Measurements from ENCODE around the gene DNAJC15. TPM values are rescaled to one million over a fixed set of nuclear protein-coding genes. Genes with fewer than 3 reads are reported as not detected.

The DNAJC15 gene
- total RNA-seq, 1 experiment from 2014 or later: 10.8 TPM

DNA sequence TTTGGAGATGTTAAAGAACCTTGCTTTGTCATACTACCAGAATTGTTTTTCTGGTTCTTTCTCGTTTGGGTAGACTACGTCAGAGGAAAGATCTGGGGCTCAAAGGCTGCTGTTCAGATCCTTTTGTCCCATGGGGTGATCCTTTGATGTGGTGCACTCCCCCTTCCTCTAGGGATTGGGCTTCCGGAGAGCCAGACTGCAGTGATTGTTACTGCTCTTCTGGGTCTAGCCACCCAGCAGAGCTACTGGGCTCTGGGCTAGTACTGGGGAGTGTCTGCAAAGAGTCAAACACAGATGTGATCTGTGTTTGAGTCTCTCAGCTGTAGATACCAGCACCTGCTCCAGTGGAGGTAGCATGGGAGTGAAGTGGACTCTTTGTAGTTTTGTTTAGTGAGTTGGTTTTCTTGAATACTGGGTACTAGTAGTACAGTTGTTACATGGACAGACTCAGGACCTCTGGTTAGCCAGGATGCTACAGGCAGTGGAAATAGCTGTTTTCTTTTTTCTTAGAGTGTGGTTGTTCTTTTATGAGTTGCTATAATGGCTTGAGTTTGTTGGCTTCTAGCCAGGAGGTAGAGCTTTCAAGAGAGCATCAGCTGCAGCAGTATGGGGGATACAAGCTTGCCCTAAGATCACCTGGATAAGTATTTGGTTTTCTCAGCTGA lies 34.4 kb downstream of the DNAJC15 start (continued):
- TF ChIP-seq, protein P1, sequence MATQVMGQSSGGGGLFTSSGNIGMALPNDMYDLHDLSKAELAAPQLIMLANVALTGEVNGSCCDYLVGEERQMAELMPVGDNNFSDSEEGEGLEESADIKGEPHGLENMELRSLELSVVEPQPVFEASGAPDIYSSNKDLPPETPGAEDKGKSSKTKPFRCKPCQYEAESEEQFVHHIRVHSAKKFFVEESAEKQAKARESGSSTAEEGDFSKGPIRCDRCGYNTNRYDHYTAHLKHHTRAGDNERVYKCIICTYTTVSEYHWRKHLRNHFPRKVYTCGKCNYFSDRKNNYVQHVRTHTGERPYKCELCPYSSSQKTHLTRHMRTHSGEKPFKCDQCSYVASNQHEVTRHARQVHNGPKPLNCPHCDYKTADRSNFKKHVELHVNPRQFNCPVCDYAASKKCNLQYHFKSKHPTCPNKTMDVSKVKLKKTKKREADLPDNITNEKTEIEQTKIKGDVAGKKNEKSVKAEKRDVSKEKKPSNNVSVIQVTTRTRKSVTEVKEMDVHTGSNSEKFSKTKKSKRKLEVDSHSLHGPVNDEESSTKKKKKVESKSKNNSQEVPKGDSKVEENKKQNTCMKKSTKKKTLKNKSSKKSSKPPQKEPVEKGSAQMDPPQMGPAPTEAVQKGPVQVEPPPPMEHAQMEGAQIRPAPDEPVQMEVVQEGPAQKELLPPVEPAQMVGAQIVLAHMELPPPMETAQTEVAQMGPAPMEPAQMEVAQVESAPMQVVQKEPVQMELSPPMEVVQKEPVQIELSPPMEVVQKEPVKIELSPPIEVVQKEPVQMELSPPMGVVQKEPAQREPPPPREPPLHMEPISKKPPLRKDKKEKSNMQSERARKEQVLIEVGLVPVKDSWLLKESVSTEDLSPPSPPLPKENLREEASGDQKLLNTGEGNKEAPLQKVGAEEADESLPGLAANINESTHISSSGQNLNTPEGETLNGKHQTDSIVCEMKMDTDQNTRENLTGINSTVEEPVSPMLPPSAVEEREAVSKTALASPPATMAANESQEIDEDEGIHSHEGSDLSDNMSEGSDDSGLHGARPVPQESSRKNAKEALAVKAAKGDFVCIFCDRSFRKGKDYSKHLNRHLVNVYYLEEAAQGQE (IDR thresholded peaks at IDR 0.05; ENCODE audit: low read depth): no peak

DNA sequence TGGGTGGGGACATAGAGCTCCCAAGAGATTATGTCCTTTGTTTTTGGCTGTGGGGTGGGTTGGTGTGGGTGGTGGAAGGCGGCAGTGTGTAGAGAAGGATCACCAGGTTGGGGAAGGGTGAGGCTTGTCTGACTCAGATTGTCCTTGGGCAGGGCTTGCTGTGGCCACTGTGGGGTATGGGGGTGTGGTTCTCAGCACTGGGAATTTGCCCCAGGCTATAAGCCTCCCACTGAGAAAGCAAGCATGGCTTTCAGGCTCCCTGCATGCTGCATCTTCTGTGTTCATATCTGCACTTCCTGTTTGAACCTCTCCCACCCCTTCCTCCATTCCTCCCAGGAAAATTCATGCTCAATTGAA lies 34.9 kb downstream of the DNAJC15 start:
- H3K36me3 ChIP-seq (ENCODE audit: control insufficient read depth in 1 of 2, insufficient read depth in 2 of 2, low read length in 2 of 2): no peaks in the 10 kb centered on the region
- peak overlapping the region; percentile 58 for H3K4me2 ChIP-seq (ENCODE audit: low read length)
- peak; percentile 87 for DNase-seq (ENCODE audit: low read depth, low spot score)
- H3K9ac ChIP-seq (ENCODE audit: low read length): peak overlapping the region; percentile 31
- no peaks in the 10 kb centered on the region for H3K27me3 ChIP-seq (ENCODE audit: insufficient read depth, low read length)
- RAD21 ChIA-PET (ENCODE audit: low non-redundant PET in 1 of 2, low total read pairs in 2 of 2, uncharacterized antibody in 2 of 2, unreplicated experiment in 2 of 2): no interaction called here
- TF ChIP-seq, protein P2, sequence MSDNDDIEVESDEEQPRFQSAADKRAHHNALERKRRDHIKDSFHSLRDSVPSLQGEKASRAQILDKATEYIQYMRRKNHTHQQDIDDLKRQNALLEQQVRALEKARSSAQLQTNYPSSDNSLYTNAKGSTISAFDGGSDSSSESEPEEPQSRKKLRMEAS (IDR thresholded peaks at IDR 0.05): peak; percentile 72
- peak; percentile 55; the same call in 1 of the 2 replicates for TF ChIP-seq CBX3 (IDR thresholded peaks at IDR 0.05; ENCODE audit: low read depth)
- TF ChIP-seq JUND (IDR thresholded peaks at IDR 0.05): peak; percentile 48
- peak; percentile 66; the same call in 1 of the 2 replicates for TF ChIP-seq EGR1 (IDR thresholded peaks at IDR 0.05; ENCODE audit: low read depth)
- TF ChIP-seq SP1 (IDR thresholded peaks at IDR 0.05; ENCODE audit: low read depth): peak; percentile 75
- TF ChIP-seq FOSL1 (IDR thresholded peaks at IDR 0.05; ENCODE audit: low read depth): peak; percentile 47
- TF ChIP-seq ZFX (IDR thresholded peaks at IDR 0.05): no peak
- TF ChIP-seq TCF7L2 (IDR thresholded peaks at IDR 0.05; ENCODE audit: borderline replicate concordance, extremely low read depth, insufficient read depth, insufficient read length): peak; percentile 63
- no peak; the same call in 1 of the 2 replicates for TF ChIP-seq POLR2AphosphoS5 (IDR thresholded peaks at IDR 0.05; ENCODE audit: low read depth, low read length)
- peak; percentile 9 for TF ChIP-seq YY1 (IDR thresholded peaks at IDR 0.05; ENCODE audit: extremely low read depth, insufficient replicate concordance, low read depth, low read length)
- no peak for TF ChIP-seq ZNF274 (IDR thresholded peaks at IDR 0.05; ENCODE audit: low read depth, low read length)
- H3K79me2 ChIP-seq (ENCODE audit: insufficient read depth, low read length): peaks cover 15% of the 10 kb centered on the region
- intact Hi-C loops (cut with micrococcal nuclease): no loop called here
- POLR2A ChIA-PET: interaction anchor here (1.6 kb wide), 1 partner anchor 35 kb away, joined by 5 read pairs; the partner anchor contains the start of gene DNAJC15
- H3K9me3 ChIP-seq (ENCODE audit: control insufficient read depth in 1 of 2, insufficient read depth in 1 of 2, low read depth in 1 of 2, low read length in 2 of 2): no peaks in the 10 kb centered on the region
- ATAC-seq: peak; percentile 89
- H3K27ac ChIP-seq (ENCODE audit: low read depth, low read length): peak overlapping the region; percentile 73
- H3K9me2 ChIP-seq (ENCODE audit: insufficient read depth): no peaks in the 10 kb centered on the region
- H2AFZ ChIP-seq (ENCODE audit: low read depth, low read length, poor library complexity, severe bottlenecking): no peak overlapping the region
- CTCF ChIA-PET: no interaction called here
- H3K4me3 ChIP-seq (replicated peaks in 1 of 2; ENCODE audit: low read depth in 1 of 2, low read length in 2 of 2): peak overlapping the region; percentile 8 to 25
- no TSS peak for BruUV-seq (replicated peaks)
- H4K20me1 ChIP-seq (ENCODE audit: insufficient read depth): no peaks in the 10 kb centered on the region
- peaks cover 39 to 70% of the 10 kb centered on the region in 2 experiments for H3K4me1 ChIP-seq (ENCODE audit: control insufficient read depth in 1 of 2, insufficient read depth in 2 of 2, low read length in 2 of 2)

Data from HCT116 (cell line).